Measurements from ENCODE around the gene TLR4. TPM values are rescaled to one million over a fixed set of nuclear protein-coding genes. Genes with fewer than 3 reads are reported as not detected.
A peak's percentile ranks its signal among the peaks of the same experiment; 100 is the strongest.

The TLR4 gene
- total RNA-seq, 2 donors from 2014 or later, result not detected

DNA sequence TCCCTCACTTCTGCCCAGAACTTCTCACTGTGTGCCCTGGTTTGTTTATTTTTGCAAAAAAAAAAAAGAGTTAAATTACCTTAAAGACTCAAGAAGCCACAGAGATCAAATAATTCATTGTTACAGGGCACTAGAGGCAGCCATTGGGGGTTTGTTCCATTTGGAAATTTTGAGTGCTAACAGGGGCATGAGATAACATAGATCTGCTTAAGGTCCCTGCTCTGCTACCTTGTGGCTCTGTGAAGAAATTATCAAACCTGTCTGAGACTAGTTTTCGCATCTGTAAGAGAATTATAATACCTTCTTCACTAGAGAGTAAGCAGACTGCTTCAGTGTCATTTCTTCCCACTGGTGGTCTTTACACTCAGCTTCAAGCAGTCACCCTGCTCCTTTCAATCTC, 394 bp downstream of the TLR4 start:
- H3K36me3 Mint-ChIP-seq, result no peaks in the 10 kb centered on the region
- peaks cover 6 to 17% of the 10 kb centered on the region in 2 donors for H3K9me3 Mint-ChIP-seq
- DNase-seq (ENCODE audit: low spot score in 2 of 2) (no peak), ATAC-seq (no peak)
- H3K27ac Mint-ChIP-seq, result no peak overlapping the region

DNA sequence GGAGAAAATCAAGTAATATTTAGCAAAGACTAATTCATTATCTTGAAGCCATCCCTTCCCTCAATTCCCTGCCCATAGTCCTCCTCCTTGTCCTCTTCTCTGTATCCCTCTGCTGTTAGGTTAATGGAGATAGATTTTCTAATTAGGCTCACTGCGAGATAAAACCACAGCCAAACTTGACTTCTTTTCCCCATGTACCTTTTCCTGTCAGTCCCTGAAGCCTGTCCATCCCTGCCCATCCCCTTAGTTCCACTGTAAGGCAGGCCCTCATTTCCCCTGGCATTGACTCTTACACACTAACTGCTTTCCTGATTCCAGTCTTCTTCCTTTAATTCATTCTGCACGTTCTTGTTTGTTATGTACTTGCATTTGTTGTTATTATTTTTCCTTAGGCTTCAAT, 1.2 kb downstream of the TLR4 start:
- no peaks in the 10 kb centered on the region for H3K36me3 Mint-ChIP-seq
- ATAC-seq (no peak), DNase-seq (ENCODE audit: low spot score in 2 of 2) (no peak)
- no peak overlapping the region for H3K27ac Mint-ChIP-seq
- H3K9me3 Mint-ChIP-seq, result peaks cover 6 to 17% of the 10 kb centered on the region in 2 donors

DNA sequence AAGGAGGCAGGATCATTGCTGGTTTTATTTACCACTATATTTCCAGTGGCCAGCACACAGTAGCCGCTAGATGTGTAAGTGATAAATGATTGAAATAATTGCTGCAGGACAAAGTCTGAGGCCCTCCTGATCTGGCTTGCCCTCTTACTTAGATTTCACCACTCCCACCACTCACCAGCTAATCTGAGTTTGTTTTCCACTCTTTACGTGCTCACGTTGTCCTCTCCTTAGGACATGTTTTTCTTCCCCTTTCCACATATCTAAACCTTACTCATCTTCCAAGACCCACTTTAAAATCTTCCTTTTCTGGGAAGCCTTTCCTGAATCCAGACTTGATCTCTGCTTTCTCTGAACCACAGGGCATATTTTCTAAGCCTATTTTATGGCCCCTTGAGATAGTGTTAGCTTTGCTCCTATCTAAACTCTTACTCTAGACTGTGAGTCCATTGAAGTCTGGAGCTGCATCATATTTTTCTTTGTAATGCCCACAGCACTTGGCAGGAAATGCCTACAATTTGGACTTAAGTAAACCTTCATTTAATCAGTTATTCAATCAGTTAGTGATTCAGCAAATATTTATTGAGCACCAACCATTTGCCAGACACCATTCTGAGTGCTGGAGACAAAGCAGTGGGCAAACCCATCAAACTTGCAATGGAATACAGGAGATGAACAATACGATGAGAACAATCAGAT, 2.4 kb downstream of the TLR4 start:
- Mint-ChIP-seq H3K27ac (no peak overlapping the region), H3K36me3 (no peaks in the 10 kb centered on the region)
- no peak for ATAC-seq

DNA sequence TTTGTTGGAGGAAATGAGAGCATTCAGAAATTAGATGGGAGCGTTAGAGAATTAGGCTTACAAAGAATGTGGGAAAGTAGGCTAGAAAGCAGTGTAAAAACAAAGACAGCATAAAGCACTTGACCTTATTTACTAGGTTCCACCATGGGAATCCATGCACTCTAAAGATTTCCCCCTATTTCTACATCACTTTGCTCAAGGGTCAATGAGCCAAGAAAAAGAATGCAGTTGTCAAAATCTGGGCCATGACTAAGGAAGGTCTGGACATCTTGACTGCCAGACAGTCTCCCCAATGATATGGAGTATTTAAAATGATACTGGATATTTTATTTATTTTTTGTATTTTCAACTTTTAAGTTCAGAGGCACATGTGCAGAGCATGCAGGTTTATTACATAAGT, 3.4 kb downstream of the TLR4 start:
- peaks cover 6 to 9% of the 10 kb centered on the region in 2 donors for H3K9me3 Mint-ChIP-seq
- no peak for ATAC-seq
- no peak overlapping the region for H3K27ac Mint-ChIP-seq
- no peaks in the 10 kb centered on the region for H3K36me3 Mint-ChIP-seq
- no peak for DNase-seq (ENCODE audit: low spot score in 2 of 2)

More for the DNA sequence above, 2.4 kb downstream of the TLR4 start:
- DNase-seq (ENCODE audit: low spot score in 2 of 2), result no peak
- peaks cover 6 to 11% of the 10 kb centered on the region in 2 donors for H3K9me3 Mint-ChIP-seq

DNA sequence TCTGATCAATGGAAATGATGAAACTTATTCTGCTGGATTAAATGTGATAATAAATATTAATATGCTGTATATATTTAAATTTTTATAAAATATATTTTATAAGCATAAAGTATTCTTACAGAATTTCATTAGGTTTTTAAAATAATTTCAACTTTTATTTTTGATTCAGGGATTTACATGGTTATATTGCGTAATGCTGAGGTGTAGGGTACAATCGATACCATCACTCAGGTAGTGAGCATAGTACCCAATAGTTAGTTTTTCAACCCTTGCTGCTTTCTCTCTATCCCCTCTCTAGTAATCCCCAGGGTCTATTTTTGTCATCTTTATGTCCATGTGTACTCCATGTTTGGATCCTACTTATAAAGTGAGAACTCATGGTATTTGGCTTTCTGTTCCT, 5.7 kb downstream of the TLR4 start:
- ATAC-seq (no peak), DNase-seq (ENCODE audit: low spot score in 2 of 2) (no peak)
- no peaks in the 10 kb centered on the region for H3K36me3 Mint-ChIP-seq
- H3K9me3 Mint-ChIP-seq, result peaks cover 4 to 6% of the 10 kb centered on the region in 2 donors
- H3K27ac Mint-ChIP-seq, result no peak overlapping the region

DNA sequence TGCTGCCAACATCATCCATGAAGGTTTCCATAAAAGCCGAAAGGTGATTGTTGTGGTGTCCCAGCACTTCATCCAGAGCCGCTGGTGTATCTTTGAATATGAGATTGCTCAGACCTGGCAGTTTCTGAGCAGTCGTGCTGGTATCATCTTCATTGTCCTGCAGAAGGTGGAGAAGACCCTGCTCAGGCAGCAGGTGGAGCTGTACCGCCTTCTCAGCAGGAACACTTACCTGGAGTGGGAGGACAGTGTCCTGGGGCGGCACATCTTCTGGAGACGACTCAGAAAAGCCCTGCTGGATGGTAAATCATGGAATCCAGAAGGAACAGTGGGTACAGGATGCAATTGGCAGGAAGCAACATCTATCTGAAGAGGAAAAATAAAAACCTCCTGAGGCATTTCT, 10.1 kb downstream of the TLR4 start:
- H3K9me3 Mint-ChIP-seq, result peaks cover 0 to 3% of the 10 kb centered on the region in 2 donors
- H3K36me3 Mint-ChIP-seq, result no peaks in the 10 kb centered on the region

DNA sequence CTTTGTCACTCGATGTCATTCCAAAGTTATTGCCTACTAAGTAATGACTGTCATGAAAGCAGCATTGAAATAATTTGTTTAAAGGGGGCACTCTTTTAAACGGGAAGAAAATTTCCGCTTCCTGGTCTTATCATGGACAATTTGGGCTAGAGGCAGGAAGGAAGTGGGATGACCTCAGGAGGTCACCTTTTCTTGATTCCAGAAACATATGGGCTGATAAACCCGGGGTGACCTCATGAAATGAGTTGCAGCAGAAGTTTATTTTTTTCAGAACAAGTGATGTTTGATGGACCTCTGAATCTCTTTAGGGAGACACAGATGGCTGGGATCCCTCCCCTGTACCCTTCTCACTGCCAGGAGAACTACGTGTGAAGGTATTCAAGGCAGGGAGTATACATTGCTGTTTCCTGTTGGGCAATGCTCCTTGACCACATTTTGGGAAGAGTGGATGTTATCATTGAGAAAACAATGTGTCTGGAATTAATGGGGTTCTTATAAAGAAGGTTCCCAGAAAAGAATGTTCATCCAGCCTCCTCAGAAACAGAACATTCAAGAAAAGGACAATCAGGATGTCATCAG, 11.3 kb downstream of the TLR4 start:
- peaks cover 0 to 3% of the 10 kb centered on the region in 2 donors for H3K9me3 Mint-ChIP-seq
- H3K27ac Mint-ChIP-seq, result peak overlapping the region in 1 of 2 donors; percentile 77
- ATAC-seq (no peak), DNase-seq (ENCODE audit: low spot score in 2 of 2) (no peak)
- H3K36me3 Mint-ChIP-seq, result no peaks in the 10 kb centered on the region

More for the DNA sequence above, 10.1 kb downstream of the TLR4 start:
- no peak overlapping the region for H3K27ac Mint-ChIP-seq
- DNase-seq (ENCODE audit: low spot score in 2 of 2) (no peak), ATAC-seq (no peak)

DNA sequence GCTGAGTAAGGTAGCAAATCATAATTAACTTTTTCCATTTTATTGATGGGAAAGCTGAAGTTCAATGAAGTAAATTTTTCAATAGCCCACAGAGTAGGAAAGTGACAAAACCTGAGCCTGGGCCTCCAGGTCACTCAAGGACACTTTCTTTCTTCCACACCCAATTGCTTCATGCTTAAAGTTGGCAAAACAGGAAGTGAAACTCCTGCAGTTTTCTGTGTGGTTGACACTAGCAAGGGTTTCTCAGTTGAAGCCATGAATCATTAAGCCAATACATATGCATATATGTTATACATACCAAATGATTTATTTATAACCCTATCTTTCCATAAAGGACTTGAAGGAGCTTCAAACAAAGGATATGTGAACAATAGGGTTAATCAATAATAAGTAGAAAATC, 13.9 kb downstream of the TLR4 start:
- ATAC-seq (peak; percentile 26 to 84), DNase-seq (ENCODE audit: low spot score in 2 of 2) (no peak)
- H3K27ac Mint-ChIP-seq, result no peak overlapping the region
- H3K36me3 Mint-ChIP-seq, result no peaks in the 10 kb centered on the region
- peaks cover 0 to 3% of the 10 kb centered on the region in 2 donors for H3K9me3 Mint-ChIP-seq

DNA sequence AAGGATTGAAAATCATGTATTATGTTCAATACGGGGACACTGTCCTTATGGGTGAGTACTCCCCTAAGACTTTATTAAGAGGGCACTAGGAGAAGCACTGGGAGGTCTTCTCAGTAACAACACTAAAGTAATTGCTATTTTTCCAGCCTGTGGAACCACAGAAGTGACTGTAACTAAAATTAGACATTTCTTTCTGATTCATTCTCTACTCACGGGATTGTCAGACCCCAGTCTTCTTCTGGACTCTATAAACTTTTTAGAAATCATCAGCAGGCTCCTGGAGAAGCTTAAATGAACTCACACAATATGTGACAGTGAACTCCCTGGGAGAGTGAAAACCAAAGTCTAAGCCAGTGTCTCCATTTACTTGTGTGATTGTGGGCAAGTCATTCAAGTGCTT, 14.5 kb downstream of the TLR4 start:
- H3K9me3 Mint-ChIP-seq, result peaks cover 0 to 3% of the 10 kb centered on the region in 2 donors
- H3K36me3 Mint-ChIP-seq, result no peaks in the 10 kb centered on the region
- no peak overlapping the region for H3K27ac Mint-ChIP-seq
- DNase-seq (ENCODE audit: low spot score in 2 of 2) (no peak), ATAC-seq (peak in 1 of 2 donors; percentile 38)

DNA sequence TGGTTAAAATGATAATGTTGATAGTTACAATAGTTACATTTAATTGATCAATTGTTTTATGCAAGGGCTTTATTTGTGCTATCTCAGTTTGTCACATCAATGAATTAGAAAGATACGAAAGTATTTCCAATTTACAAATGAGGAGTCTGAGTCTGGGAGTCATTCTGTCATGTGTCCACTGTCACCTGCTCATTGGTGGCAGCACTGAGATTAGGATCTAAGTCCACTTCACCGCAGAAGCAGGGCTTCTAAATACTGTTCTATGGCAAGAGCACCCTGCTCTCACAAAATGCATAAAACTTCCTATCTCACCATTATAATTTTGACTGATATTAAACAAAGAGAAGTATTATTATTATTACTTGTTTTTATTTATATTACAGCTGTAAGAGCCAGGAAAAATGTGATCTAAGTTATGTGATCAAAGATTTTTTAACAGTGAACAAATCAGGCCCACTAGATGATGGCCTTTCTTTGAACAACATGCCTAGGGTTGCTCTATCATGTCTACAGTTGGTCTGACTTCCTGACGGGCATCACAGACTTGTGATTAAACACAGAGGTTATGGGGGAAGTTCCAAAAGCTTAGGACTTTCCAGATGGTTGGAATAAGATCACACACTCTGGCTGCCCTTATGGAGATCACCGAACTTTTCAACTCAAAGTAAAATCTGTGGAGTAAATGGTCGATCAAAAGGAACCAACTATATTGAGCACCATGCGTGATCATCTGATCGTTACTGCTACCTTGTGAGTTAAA, 15.1 kb downstream of the TLR4 start:
- Mint-ChIP-seq H3K27ac (no peak overlapping the region), H3K36me3 (no peaks in the 10 kb centered on the region), H3K9me3 (peaks cover 0 to 3% of the 10 kb centered on the region in 2 donors)
- no peak for DNase-seq (ENCODE audit: low spot score in 2 of 2)
- ATAC-seq, result no peak

DNA sequence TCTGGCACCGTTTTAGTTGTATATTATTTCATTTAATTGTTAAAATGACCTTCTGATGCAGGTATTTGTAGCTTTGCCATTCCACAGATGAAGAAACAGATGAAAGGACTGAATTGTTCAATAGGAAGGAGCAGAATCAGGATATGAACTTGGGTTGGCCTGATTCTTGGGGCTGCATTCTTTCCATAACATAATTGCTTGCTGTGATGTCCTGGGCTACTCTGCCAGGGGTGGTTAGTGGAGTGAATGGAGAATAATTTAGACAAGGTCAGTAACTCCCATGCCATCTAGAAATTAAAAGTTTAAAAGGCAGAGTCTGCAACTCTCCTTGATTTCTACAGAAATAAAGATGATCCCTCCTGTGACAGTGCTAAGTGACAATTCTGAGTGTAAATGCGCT, 15.9 kb downstream of the TLR4 start:
- no peak for ATAC-seq
- Mint-ChIP-seq H3K27ac (no peak overlapping the region), H3K9me3 (peaks cover 0 to 3% of the 10 kb centered on the region in 2 donors), H3K36me3 (no peaks in the 10 kb centered on the region)
- DNase-seq (ENCODE audit: low spot score in 2 of 2), result no peak

DNA sequence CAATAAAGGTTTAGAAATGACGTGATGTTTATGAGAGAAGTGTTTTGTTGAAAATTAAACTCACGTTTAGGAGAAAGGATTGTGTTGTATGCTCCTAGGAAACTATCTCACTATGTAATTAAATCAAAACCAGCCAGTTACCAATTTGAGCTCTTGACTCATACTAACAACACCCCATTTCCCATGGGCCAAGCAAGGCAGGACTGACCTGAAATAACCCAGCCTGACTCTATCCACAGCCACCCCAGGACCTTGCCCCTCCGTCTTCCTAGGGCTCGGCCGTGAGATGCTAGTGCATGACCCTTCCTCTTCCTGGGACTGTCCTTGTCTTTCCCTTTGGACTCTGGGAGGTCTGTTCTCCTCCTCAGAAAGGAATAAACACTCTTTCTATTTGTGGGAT, 16.4 kb downstream of the TLR4 start:
- Mint-ChIP-seq H3K9me3 (peaks cover 0 to 3% of the 10 kb centered on the region in 2 donors), H3K27ac (no peak overlapping the region), H3K36me3 (no peaks in the 10 kb centered on the region)
- DNase-seq (ENCODE audit: low spot score in 2 of 2) (no peak), ATAC-seq (no peak)

DNA sequence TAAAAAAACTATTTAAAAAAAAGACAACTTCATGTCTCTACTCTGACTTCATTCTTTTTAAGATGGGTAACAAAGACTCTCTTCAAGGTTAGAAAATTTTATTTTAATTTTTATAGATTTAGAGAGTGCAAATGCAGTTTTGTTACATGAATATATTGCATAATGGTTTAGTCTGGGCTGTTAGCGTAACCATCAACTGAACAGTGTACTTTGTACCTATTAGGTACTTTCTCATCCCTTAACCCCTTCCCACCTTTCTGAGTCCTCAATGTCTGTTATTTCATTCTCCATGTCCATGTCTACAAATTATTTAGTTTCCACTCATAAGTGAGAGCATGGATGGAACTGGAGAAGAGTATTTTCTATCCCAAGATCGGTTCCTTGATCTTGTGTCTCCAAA, 16.8 kb downstream of the TLR4 start:
- DNase-seq (ENCODE audit: low spot score in 2 of 2) (no peak), ATAC-seq (no peak)
- no peak overlapping the region for H3K27ac Mint-ChIP-seq
- H3K36me3 Mint-ChIP-seq, result no peaks in the 10 kb centered on the region
- H3K9me3 Mint-ChIP-seq, result peaks cover 1 to 3% of the 10 kb centered on the region in 2 donors

DNA sequence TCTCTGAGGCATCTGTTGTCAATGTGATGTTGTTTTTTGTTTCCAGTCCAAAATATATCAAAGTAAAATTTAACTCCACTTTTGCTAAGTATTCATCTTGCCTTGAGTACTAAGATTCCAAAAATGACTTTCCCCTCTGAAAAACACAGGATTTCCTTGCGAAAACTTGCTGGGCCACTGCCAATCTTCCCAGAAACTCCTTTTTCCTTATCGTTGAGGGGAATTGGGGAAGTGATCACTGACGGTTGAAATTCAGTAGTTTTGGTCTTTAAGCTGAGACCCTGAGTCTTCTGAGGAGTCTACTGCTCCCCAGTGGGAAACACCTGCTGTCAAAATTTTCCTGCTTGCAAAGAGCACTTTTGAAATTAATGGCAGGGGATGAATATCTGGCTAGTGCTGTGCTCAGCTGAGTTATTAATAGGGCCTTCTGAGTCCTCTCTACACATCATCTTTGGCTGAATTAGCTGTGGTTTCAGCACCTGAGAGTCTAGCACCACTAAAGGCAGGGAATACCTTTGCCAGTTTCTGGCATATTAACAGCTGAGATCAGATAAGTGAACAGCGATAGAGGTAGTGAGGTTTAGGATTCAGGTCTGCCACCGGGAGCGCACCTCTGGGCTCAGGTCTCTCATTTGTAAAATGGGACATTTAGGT, 18.0 kb downstream of the TLR4 start:
- DNase-seq (ENCODE audit: low spot score in 2 of 2) (no peak), ATAC-seq (no peak)
- H3K9me3 Mint-ChIP-seq, result peaks cover 3% of the 10 kb centered on the region in 2 donors
- no peaks in the 10 kb centered on the region for H3K36me3 Mint-ChIP-seq
- no peak overlapping the region for H3K27ac Mint-ChIP-seq

DNA sequence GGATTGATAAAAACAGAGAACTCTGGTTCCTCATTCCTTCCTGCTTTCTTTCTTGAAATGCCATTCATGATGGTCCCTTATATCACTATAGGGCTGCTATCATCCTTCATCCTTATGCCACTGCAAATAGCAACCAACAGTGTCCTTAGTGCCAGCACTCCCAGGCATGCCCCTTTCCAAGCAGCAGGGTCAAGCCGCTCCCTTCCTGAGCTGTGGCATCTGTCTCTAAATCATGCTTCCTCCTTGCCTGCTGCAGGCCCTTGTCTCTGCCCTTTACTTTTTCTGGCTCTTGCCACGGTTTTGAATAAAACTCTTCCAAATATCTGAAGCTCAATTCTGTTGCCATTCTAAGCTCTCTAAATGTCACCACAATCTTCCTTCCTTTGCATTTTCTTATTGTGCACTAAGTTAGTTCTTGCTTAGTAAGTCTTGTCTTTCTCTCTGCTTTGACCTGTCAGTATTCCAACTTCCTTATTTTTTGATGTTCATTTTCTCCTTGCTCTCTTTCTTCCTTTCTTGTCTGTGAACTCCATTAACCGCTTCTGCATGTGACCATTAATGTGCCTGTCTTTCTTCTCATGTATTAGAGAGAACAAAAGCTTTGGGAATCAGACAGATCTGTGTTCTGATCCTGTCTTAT, 19.9 kb downstream of the TLR4 start:
- ATAC-seq (no peak), DNase-seq (ENCODE audit: low spot score in 2 of 2) (no peak)
- Mint-ChIP-seq H3K36me3 (no peaks in the 10 kb centered on the region), H3K27ac (no peak overlapping the region), H3K9me3 (peaks cover 0 to 3% of the 10 kb centered on the region in 2 donors)

DNA sequence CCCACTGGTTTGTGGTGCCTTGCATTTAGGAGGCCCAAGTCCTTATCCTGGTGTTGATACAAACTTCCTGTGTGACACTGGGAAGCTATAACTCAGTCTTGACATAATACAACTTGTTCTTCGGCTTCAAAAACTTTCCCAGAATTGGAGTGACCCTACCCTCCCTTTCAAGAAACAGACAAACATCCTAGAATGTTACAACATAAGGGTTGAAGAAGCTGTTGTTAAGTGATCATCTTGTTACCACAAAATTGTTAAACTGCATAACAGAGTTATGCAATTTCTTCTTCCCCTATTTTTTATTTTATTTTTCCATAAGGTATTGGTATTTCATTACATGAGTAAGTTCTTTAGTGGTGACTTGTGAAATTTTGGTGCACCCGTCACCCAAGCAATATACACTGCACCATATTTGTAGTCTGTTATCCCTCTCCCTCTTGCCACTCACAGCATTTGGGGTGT, 21.3 kb downstream of the TLR4 start:
- ATAC-seq, result no peak
- peaks cover 2 to 3% of the 10 kb centered on the region in 2 donors for H3K9me3 Mint-ChIP-seq
- DNase-seq (ENCODE audit: low spot score in 2 of 2), result no peak
- H3K27ac Mint-ChIP-seq, result no peak overlapping the region
- no peaks in the 10 kb centered on the region for H3K36me3 Mint-ChIP-seq

Data from activated naive CD4-positive, alpha-beta T cell treated with anti-CD3 and anti-CD28 coated beads, Interleukin-2, amount 50 U/mL, for 72 hours (primary cell).